ENCODE data around the gene RBBP8NL.

The RBBP8NL gene

DNA sequence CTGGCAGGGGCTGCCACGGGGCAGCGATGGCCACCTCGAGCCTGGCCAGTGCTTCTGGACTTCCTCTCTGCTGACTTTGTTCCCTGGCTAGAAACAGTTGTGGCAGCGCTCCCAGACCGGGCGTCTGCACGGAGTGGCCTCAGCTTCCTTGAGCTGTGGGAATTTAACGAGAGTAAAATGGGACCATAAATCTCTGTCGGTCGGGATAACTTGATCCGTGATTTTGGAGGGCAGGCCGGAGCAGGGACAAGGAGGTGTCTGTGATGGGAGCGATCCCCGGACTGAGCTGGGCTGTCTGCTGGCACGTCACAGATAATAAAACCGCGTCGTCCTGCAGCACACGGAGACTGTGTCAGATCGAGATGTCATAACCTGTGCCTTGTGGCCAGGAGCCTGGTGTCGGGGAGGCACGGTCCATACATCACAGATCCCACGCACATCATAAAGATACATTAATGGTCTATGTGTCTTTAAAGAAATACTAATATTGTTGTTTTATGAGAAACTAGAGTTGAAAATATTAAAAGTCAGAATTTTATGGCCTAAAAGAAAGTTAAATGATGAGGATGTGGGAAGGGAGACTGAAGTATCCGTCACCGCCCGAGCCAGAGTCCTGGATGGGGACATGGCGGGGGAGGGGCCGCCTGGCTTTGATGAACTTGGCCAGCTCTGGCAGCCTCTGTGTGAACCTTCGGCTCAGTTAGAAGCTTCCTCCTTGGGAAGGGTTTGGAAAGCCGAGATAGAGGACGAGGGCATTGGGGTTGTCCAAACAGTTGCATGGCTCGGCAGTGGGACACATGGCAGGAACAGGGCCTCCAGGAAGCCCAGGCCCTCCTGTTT, 6.5 kb upstream of the RBBP8NL start:
- TF ChIP-seq, protein P1, sequence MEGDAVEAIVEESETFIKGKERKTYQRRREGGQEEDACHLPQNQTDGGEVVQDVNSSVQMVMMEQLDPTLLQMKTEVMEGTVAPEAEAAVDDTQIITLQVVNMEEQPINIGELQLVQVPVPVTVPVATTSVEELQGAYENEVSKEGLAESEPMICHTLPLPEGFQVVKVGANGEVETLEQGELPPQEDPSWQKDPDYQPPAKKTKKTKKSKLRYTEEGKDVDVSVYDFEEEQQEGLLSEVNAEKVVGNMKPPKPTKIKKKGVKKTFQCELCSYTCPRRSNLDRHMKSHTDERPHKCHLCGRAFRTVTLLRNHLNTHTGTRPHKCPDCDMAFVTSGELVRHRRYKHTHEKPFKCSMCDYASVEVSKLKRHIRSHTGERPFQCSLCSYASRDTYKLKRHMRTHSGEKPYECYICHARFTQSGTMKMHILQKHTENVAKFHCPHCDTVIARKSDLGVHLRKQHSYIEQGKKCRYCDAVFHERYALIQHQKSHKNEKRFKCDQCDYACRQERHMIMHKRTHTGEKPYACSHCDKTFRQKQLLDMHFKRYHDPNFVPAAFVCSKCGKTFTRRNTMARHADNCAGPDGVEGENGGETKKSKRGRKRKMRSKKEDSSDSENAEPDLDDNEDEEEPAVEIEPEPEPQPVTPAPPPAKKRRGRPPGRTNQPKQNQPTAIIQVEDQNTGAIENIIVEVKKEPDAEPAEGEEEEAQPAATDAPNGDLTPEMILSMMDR (IDR thresholded peaks at IDR 0.05) = no peak
- peak; percentile 58 for DNase-seq
- Mint-ChIP-seq H3K9me3 (peaks cover 4% of the 10 kb centered on the region), H3K27ac (peak overlapping the region; percentile 49), H3K4me3 (peak overlapping the region; percentile 41), H3K36me3 (ENCODE audit: low read depth) (no peaks in the 10 kb centered on the region), H3K4me1 (peaks cover 53% of the 10 kb centered on the region), H3K27me3 (ENCODE audit: low read depth, poor library complexity) (peaks cover 39% of the 10 kb centered on the region)

DNA sequence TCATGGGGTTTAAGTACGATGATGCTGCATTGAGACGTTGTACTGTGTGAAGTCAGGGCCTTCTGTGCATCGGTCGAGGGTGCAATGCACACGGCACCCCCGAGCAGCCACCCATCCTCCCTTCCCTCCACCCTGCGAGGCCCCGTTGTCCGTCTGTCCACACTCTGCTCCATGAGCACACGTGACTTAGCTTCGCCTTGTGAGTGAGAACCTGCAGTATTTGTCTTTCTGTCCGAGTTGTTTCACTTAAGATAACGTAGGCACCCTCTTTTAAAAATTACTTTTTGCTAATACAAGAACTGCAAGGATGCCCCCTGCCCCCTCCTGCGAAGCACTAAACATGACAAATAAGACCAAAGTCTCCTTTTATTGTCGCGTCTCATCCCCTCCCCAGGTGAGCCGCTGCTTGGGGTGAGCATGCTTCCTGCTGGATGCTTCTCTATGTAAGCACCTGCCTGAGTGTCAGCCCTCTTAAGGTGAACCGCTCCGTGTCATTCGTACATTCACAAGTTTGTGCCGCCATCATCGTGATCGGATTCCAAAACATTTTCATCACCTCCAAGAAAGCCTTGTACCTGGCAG, 3.6 kb upstream of the RBBP8NL start:
- Mint-ChIP-seq H3K27me3 (ENCODE audit: low read depth, poor library complexity) (peaks cover 28% of the 10 kb centered on the region), H3K9me3 (no peaks in the 10 kb centered on the region), H3K27ac (no peak overlapping the region), H3K4me3 (no peak overlapping the region), H3K4me1 (peaks cover 69% of the 10 kb centered on the region), H3K36me3 (ENCODE audit: low read depth) (no peaks in the 10 kb centered on the region)
- TF ChIP-seq, protein P1 (IDR thresholded peaks at IDR 0.05) = no peak
- DNase-seq = no peak

DNA sequence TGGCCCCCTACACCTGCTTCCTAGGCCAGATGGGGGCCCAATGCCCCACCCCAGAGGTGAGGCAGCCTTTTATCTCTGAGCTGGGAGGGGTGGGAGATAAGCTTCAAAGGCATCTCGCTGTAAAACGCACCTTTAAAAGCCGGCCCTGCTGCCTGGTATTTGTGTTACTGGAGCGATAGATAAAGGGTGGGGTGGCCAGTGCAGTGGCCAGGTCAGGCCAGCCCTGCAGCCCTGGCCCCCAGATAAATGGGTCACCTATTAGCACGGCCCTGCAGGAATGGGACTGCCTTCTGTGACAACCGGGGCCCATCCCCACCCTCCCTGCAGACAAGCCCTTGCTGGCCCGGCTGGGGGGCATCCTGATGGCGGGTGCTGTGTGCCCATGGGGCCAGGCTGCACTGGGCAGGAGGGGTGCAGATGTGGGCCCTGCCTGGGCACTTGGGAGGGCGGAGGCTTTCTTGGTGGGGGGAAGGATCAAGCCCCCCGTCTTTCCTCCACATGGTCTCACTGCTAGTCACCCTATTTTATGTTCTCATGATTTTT, 3.0 kb upstream of the RBBP8NL start:
- H3K27ac Mint-ChIP-seq = no peak overlapping the region
- H3K9me3 Mint-ChIP-seq = no peaks in the 10 kb centered on the region
- H3K27me3 Mint-ChIP-seq (ENCODE audit: low read depth, poor library complexity) = peaks cover 23% of the 10 kb centered on the region
- peaks cover 70% of the 10 kb centered on the region for H3K4me1 Mint-ChIP-seq
- no peak overlapping the region for H3K4me3 Mint-ChIP-seq
- TF ChIP-seq, protein P1 (IDR thresholded peaks at IDR 0.05) = no peak
- H3K36me3 Mint-ChIP-seq (ENCODE audit: low read depth) = no peaks in the 10 kb centered on the region
- no peak for DNase-seq

DNA sequence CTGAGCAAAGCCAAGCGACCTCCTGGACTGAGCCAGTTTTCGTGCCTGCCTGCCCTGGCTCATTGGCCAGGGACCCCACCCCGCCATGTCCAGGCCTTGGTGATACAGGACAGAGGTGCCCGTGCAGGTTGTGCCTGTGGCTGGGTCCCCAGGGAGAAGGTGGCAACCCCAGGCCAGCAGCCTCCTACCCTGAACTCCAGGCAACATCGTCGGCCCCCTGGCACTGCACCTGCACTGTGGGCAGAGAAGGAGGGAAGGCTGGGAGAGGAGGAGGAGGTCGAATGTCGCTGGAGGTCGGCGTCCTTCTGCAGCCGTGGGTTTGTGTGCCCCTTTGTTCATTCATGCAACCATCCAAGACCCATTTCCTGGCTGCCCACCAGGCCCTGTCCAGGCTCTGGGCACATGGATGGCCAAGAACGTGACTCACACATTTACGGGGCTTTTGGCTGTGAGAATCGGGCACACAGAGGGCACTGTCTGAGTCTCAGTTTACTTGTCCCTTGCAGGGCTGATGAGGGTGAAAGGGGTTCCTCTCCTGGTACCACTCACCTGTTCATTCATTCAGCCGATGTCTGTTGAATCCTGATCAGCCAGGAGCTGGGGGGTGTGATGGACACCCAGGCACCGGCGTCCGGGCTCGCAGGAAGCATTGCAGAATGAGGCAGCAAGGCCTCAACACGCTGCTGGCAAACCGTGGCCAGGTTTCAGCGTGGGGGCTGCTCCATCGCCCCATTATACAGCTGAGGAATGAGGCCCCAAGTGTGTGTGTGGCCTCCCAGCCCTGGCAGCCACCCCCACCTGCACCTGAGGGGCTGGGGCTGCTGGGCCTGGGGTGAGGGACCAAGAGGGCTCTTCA, 2.3 kb upstream of the RBBP8NL start:
- H3K4me3 Mint-ChIP-seq = no peak overlapping the region
- H3K27me3 Mint-ChIP-seq (ENCODE audit: low read depth, poor library complexity) = peaks cover 18% of the 10 kb centered on the region
- DNase-seq = no peak
- no peak overlapping the region for H3K27ac Mint-ChIP-seq
- H3K36me3 Mint-ChIP-seq (ENCODE audit: low read depth) = no peaks in the 10 kb centered on the region
- TF ChIP-seq, protein P1 (IDR thresholded peaks at IDR 0.05) = no peak
- H3K4me1 Mint-ChIP-seq = peaks cover 68% of the 10 kb centered on the region
- H3K9me3 Mint-ChIP-seq = no peaks in the 10 kb centered on the region

DNA sequence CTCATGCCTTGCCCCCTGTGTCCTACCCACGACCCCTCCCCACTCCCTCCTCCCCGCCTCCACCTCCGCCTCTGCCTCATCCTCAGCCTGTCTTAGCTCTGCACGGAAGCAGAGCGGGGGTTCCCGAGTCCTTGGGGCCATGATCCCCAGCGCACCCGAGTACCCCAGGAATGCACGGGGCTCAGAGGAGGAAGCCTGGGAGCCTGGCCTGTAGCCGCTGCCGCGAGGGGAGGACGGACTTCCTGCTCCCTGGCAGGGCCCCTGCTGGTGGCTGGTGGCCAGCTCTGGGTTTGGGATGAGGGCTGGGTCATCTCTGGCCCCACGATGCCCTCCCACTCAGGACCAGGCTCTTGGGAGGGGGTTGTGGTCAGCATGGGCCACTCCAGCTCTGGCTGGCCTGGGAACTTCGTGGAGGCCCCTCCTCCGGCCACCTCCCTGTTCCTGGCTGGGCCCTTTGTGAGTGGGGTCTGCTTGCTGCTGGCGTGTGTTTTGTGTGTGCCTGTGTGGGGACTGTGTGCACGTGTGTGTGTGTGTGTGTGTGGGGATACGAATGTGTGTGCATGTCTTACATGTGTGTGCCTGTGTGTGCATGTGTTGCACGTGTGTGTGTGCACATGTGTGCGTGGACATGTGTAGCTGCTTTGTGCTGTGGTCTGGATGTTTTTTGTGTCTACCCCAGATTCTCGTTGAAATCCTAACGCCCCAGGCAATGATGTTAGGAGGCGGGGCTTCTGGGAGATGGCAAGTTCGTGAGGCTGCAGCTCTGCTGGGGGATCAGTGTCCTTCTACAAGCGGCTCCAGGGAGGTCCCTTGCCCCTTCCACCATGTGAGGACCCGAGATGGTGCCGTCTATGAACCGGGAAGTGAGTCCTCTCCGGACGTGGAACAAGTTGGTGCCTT, 1.3 kb upstream of the RBBP8NL start:
- Mint-ChIP-seq H3K36me3 (ENCODE audit: low read depth) (no peaks in the 10 kb centered on the region), H3K27ac (peak overlapping the region; percentile 67), H3K27me3 (ENCODE audit: low read depth, poor library complexity) (peaks cover 18% of the 10 kb centered on the region), H3K4me1 (peaks cover 65% of the 10 kb centered on the region), H3K9me3 (no peaks in the 10 kb centered on the region), H3K4me3 (peak overlapping the region; percentile 45)
- TF ChIP-seq, protein P1 (IDR thresholded peaks at IDR 0.05) = no peak
- DNase-seq = no peak

Measured in nephron progenitor cell (in vitro differentiated cells).